WERI-Rb-1 (cell line): ENCODE measurements around the gene STPG2.

Experiments used
- DNase-seq: peaks from one replicate; pipeline ENCODE4 v3.0.0-alpha.2; 2020
- H3K27ac ChIP-seq: fragments of 250-450 bp; sonication (Bioruptor Pico); 2 replicates; pipeline ENCODE4 v1.5.1; 2020; ENCODE audit warnings: mild to moderate bottlenecking, moderate library complexity
- H3K27me3 ChIP-seq: fragments of 250-450 bp; sonication (Bioruptor Pico); 2 replicates; pipeline ENCODE4 v1.5.1; 2021; ENCODE audit warnings: mild to moderate bottlenecking, low read depth, moderate library complexity; ENCODE audit not compliant: insufficient read depth, severe bottlenecking
- H3K36me3 ChIP-seq: fragments of 250-450 bp; sonication (Bioruptor Pico); 2 replicates; pipeline ENCODE4 v1.5.1; 2020; ENCODE audit warnings: mild to moderate bottlenecking, moderate library complexity
- H3K4me3 ChIP-seq: 2 replicates; pipeline ENCODE4 v1.5.1; 2011; ENCODE audit warnings: low read depth, mild to moderate bottlenecking, control low read depth, low read length
- H3K9me3 ChIP-seq: fragments of 250-450 bp; sonication (Bioruptor Pico); 2 replicates; pipeline ENCODE4 v1.5.1; 2021; ENCODE audit warnings: mild to moderate bottlenecking, moderate library complexity; ENCODE audit not compliant: severe bottlenecking
- CTCF ChIP-seq: IDR thresholded peaks from 2 replicates; pipeline ENCODE4 v1.5.1; 2011; ENCODE audit warnings: low read depth, mild to moderate bottlenecking, control low read depth, inconsistent platforms, low read length

The STPG2 gene

GRCh38 chr4:97624204-97624603 lies 519.1 kb downstream of the STPG2 start:
- no peaks in the 10 kb centered on the region for H3K36me3 ChIP-seq
- H3K9me3 ChIP-seq: no peaks in the 10 kb centered on the region
- DNase-seq: no peak
- no peaks in the 10 kb centered on the region for H3K27me3 ChIP-seq
- H3K27ac ChIP-seq: no peak overlapping the region
- TF ChIP-seq CTCF: no peak
- H3K4me3 ChIP-seq: no peak overlapping the region

GRCh38 chr4:97605932-97606331 lies 537.3 kb downstream of the STPG2 start:
- Histone ChIP-seq H3K4me3 (no peak overlapping the region), H3K27ac (no peak overlapping the region), H3K9me3 (no peaks in the 10 kb centered on the region), H3K27me3 (no peaks in the 10 kb centered on the region), H3K36me3 (no peaks in the 10 kb centered on the region)
- no peak for TF ChIP-seq CTCF
- DNase-seq: no peak

GRCh38 chr4:97593248-97593647 lies 550.0 kb downstream of the STPG2 start:
- TF ChIP-seq CTCF: no peak

GRCh38 chr4:97590266-97590665 lies 553.0 kb downstream of the STPG2 start:
- no peak for TF ChIP-seq CTCF
- no peak for DNase-seq
- no peak overlapping the region for H3K27ac ChIP-seq
- no peak overlapping the region for H3K4me3 ChIP-seq
- H3K9me3 ChIP-seq: no peaks in the 10 kb centered on the region
- no peaks in the 10 kb centered on the region for H3K27me3 ChIP-seq
- H3K36me3 ChIP-seq: no peaks in the 10 kb centered on the region

More at GRCh38 chr4:97593248-97593647, 550.0 kb downstream of the STPG2 start:
- Histone ChIP-seq H3K27me3 (no peaks in the 10 kb centered on the region), H3K27ac (no peak overlapping the region), H3K4me3 (no peak overlapping the region), H3K36me3 (no peaks in the 10 kb centered on the region), H3K9me3 (no peaks in the 10 kb centered on the region)
- DNase-seq: no peak

GRCh38 chr4:97589481-97590196 lies 553.6 kb downstream of the STPG2 start:
- Histone ChIP-seq H3K27me3 (no peaks in the 10 kb centered on the region), H3K4me3 (no peak overlapping the region), H3K27ac (no peak overlapping the region), H3K36me3 (no peaks in the 10 kb centered on the region), H3K9me3 (no peaks in the 10 kb centered on the region)
- TF ChIP-seq CTCF: no peak
- DNase-seq: no peak

GRCh38 chr4:97587912-97588311 lies 555.4 kb downstream of the STPG2 start:
- Histone ChIP-seq H3K27ac (no peak overlapping the region), H3K36me3 (no peaks in the 10 kb centered on the region), H3K4me3 (no peak overlapping the region), H3K9me3 (no peaks in the 10 kb centered on the region), H3K27me3 (no peaks in the 10 kb centered on the region)
- DNase-seq: no peak
- no peak for TF ChIP-seq CTCF
